ENCODE data around the gene ZMIZ1. TPM values are rescaled to one million over a fixed set of nuclear protein-coding genes. Genes with fewer than 3 reads are reported as not detected.

Gene ZMIZ1
- total RNA-seq, 1 experiment from 2014 or later, result 28.4 TPM

DNA sequence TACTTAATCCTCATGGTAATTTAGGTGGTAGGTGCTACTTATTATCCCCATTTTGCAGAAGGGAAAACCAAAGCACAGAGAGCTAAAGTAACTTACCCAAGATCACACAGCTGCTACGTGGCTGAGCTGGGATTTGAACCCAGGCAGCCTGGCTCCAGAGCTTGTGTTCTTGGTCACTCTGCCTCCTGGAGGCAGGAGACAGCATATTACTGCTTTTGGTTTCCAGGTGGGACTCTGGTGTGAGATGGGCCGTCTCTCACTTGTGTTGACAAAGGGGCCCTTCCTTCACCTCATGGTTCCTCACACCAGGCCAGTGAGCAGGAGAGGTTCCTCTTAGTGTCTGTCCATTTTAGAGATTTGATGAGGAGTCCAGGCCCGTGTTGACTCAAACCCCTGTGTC is 198.7 kb downstream of the ZMIZ1 start:
- DNase-seq (ENCODE audit: low read depth, low spot score), result no peak
- Histone ChIP-seq H2AFZ (ENCODE audit: low read depth, low read length, poor library complexity, severe bottlenecking) (no peak overlapping the region), H3K36me3 (ENCODE audit: control insufficient read depth in 1 of 2, insufficient read depth in 2 of 2, low read length in 2 of 2) (no peaks in the 10 kb centered on the region), H3K9me3 (ENCODE audit: control insufficient read depth in 1 of 2, insufficient read depth in 1 of 2, low read depth in 1 of 2, low read length in 2 of 2) (no peaks in the 10 kb centered on the region), H4K20me1 (ENCODE audit: insufficient read depth) (no peaks in the 10 kb centered on the region), H3K27me3 (ENCODE audit: insufficient read depth, low read length) (no peaks in the 10 kb centered on the region), H3K79me2 (ENCODE audit: insufficient read depth, low read length) (no peaks in the 10 kb centered on the region), H3K27ac (ENCODE audit: low read depth, low read length) (no peak overlapping the region), H3K9ac (ENCODE audit: low read length) (no peak overlapping the region), H3K4me3 (replicated peaks in 1 of 2; ENCODE audit: low read depth in 1 of 2, low read length in 2 of 2) (no peak overlapping the region), H3K4me1 (ENCODE audit: control insufficient read depth in 1 of 2, insufficient read depth in 2 of 2, low read length in 2 of 2) (peaks cover 7 to 23% of the 10 kb centered on the region in 2 experiments; a peak in 3 of 4 replicates), H3K9me2 (ENCODE audit: insufficient read depth) (no peaks in the 10 kb centered on the region), H3K4me2 (ENCODE audit: low read length) (no peak overlapping the region)
- RAD21 ChIA-PET (ENCODE audit: low non-redundant PET in 1 of 2, low total read pairs in 2 of 2, uncharacterized antibody in 2 of 2, unreplicated experiment in 2 of 2), result no interaction called here
- TF ChIP-seq, protein P1, sequence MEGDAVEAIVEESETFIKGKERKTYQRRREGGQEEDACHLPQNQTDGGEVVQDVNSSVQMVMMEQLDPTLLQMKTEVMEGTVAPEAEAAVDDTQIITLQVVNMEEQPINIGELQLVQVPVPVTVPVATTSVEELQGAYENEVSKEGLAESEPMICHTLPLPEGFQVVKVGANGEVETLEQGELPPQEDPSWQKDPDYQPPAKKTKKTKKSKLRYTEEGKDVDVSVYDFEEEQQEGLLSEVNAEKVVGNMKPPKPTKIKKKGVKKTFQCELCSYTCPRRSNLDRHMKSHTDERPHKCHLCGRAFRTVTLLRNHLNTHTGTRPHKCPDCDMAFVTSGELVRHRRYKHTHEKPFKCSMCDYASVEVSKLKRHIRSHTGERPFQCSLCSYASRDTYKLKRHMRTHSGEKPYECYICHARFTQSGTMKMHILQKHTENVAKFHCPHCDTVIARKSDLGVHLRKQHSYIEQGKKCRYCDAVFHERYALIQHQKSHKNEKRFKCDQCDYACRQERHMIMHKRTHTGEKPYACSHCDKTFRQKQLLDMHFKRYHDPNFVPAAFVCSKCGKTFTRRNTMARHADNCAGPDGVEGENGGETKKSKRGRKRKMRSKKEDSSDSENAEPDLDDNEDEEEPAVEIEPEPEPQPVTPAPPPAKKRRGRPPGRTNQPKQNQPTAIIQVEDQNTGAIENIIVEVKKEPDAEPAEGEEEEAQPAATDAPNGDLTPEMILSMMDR (IDR thresholded peaks at IDR 0.05 in 2 of 3, conservative IDR thresholded peaks at IDR 0.05 in 1 of 3; ENCODE audit: borderline replicate concordance in 1 of 3, insufficient read depth in 1 of 3, low read depth in 2 of 3, low read length in 2 of 3), result peak in 2 of 3 experiments; percentile 21 to 37; a peak in 2 of 6 replicates
- TF ChIP-seq JUND (IDR thresholded peaks at IDR 0.05), result no peak
- CTCF ChIA-PET, result no interaction called here
- POLR2A ChIA-PET, result no interaction called here
- no TSS peak for BruUV-seq (replicated peaks)
- ATAC-seq, result peak; percentile 64
- intact Hi-C loops (cut with micrococcal nuclease), result no loop called here

DNA sequence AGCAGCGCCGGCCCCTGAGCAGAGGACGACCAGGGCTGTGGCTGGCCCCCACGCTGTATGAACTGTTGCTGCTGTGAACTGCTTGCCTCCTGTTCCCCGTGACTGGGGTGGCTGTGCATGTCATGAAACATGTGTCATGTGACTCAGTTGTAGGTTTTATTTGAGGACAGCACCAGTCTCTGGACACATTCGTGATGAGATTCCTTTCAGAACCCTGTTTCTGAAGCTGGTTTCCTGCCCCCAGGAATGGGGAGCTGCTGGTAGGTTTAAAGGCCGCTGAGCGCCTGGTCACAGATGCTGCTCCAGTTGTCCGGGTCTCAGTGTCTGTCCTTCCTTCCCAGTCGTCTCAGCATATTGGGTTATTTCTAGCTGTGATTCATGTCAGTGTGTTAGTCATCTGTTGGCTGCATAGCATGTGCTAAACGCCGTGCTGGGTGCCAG is 199.4 kb downstream of the ZMIZ1 start:
- ATAC-seq (no peak), DNase-seq (ENCODE audit: low read depth, low spot score) (no peak)
- Histone ChIP-seq H3K79me2 (ENCODE audit: insufficient read depth, low read length) (no peaks in the 10 kb centered on the region), H3K4me1 (ENCODE audit: control insufficient read depth in 1 of 2, insufficient read depth in 2 of 2, low read length in 2 of 2) (peaks cover 7 to 21% of the 10 kb centered on the region in 2 experiments; a peak in 3 of 4 replicates), H3K9me2 (ENCODE audit: insufficient read depth) (no peaks in the 10 kb centered on the region), H3K9me3 (ENCODE audit: control insufficient read depth in 1 of 2, insufficient read depth in 1 of 2, low read depth in 1 of 2, low read length in 2 of 2) (no peaks in the 10 kb centered on the region), H3K27me3 (ENCODE audit: insufficient read depth, low read length) (no peaks in the 10 kb centered on the region), H3K4me2 (ENCODE audit: low read length) (no peak overlapping the region), H3K4me3 (replicated peaks in 1 of 2; ENCODE audit: low read depth in 1 of 2, low read length in 2 of 2) (no peak overlapping the region), H3K27ac (ENCODE audit: low read depth, low read length) (no peak overlapping the region), H4K20me1 (ENCODE audit: insufficient read depth) (no peaks in the 10 kb centered on the region), H3K9ac (ENCODE audit: low read length) (no peak overlapping the region), H3K36me3 (ENCODE audit: control insufficient read depth in 1 of 2, insufficient read depth in 2 of 2, low read length in 2 of 2) (no peaks in the 10 kb centered on the region), H2AFZ (ENCODE audit: low read depth, low read length, poor library complexity, severe bottlenecking) (no peak overlapping the region)
- BruUV-seq (replicated peaks), result no TSS peak
- ChIA-PET RAD21 (ENCODE audit: low non-redundant PET in 1 of 2, low total read pairs in 2 of 2, uncharacterized antibody in 2 of 2, unreplicated experiment in 2 of 2) (no interaction called here), POLR2A (no interaction called here), CTCF (no interaction called here)
- intact Hi-C loops (cut with micrococcal nuclease), result no loop called here
- no peak for TF ChIP-seq SRF (IDR thresholded peaks at IDR 0.05; ENCODE audit: low read depth)
- no peak for TF ChIP-seq SP1 (IDR thresholded peaks at IDR 0.05; ENCODE audit: low read depth)
- TF ChIP-seq, protein P2, sequence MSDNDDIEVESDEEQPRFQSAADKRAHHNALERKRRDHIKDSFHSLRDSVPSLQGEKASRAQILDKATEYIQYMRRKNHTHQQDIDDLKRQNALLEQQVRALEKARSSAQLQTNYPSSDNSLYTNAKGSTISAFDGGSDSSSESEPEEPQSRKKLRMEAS (IDR thresholded peaks at IDR 0.05), result no peak
- no peak for TF ChIP-seq ELF1 (IDR thresholded peaks at IDR 0.05; ENCODE audit: borderline replicate concordance, low read depth)
- TF ChIP-seq, protein P3, sequence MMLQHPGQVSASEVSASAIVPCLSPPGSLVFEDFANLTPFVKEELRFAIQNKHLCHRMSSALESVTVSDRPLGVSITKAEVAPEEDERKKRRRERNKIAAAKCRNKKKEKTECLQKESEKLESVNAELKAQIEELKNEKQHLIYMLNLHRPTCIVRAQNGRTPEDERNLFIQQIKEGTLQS (IDR thresholded peaks at IDR 0.05), result no peak
- no peak for TF ChIP-seq ZNF274 (IDR thresholded peaks at IDR 0.05; ENCODE audit: low read depth, low read length)
- no peak for TF ChIP-seq YY1 (IDR thresholded peaks at IDR 0.05; ENCODE audit: extremely low read depth, insufficient replicate concordance, low read depth, low read length)
- TF ChIP-seq, protein P4, sequence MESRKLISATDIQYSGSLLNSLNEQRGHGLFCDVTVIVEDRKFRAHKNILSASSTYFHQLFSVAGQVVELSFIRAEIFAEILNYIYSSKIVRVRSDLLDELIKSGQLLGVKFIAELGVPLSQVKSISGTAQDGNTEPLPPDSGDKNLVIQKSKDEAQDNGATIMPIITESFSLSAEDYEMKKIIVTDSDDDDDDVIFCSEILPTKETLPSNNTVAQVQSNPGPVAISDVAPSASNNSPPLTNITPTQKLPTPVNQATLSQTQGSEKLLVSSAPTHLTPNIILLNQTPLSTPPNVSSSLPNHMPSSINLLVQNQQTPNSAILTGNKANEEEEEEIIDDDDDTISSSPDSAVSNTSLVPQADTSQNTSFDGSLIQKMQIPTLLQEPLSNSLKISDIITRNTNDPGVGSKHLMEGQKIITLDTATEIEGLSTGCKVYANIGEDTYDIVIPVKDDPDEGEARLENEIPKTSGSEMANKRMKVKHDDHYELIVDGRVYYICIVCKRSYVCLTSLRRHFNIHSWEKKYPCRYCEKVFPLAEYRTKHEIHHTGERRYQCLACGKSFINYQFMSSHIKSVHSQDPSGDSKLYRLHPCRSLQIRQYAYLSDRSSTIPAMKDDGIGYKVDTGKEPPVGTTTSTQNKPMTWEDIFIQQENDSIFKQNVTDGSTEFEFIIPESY (IDR thresholded peaks at IDR 0.05; ENCODE audit: extremely low read depth, insufficient replicate concordance, low read length), result no peak
- TF ChIP-seq, protein P5, sequence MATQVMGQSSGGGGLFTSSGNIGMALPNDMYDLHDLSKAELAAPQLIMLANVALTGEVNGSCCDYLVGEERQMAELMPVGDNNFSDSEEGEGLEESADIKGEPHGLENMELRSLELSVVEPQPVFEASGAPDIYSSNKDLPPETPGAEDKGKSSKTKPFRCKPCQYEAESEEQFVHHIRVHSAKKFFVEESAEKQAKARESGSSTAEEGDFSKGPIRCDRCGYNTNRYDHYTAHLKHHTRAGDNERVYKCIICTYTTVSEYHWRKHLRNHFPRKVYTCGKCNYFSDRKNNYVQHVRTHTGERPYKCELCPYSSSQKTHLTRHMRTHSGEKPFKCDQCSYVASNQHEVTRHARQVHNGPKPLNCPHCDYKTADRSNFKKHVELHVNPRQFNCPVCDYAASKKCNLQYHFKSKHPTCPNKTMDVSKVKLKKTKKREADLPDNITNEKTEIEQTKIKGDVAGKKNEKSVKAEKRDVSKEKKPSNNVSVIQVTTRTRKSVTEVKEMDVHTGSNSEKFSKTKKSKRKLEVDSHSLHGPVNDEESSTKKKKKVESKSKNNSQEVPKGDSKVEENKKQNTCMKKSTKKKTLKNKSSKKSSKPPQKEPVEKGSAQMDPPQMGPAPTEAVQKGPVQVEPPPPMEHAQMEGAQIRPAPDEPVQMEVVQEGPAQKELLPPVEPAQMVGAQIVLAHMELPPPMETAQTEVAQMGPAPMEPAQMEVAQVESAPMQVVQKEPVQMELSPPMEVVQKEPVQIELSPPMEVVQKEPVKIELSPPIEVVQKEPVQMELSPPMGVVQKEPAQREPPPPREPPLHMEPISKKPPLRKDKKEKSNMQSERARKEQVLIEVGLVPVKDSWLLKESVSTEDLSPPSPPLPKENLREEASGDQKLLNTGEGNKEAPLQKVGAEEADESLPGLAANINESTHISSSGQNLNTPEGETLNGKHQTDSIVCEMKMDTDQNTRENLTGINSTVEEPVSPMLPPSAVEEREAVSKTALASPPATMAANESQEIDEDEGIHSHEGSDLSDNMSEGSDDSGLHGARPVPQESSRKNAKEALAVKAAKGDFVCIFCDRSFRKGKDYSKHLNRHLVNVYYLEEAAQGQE (IDR thresholded peaks at IDR 0.05; ENCODE audit: low read depth), result no peak
- TF ChIP-seq EGR1 (IDR thresholded peaks at IDR 0.05; ENCODE audit: low read depth), result no peak
